Hepatic stellate cell (primary cell): ENCODE measurements around the gene DOCK8.
A peak's percentile ranks its signal among the peaks of the same experiment; 100 is the strongest.

Experiments
- DNase-seq: peaks from one replicate; pipeline ENCODE4 v3.0.0; 2011; ENCODE audit warnings: low spot score

DOCK8 gene

DNA sequence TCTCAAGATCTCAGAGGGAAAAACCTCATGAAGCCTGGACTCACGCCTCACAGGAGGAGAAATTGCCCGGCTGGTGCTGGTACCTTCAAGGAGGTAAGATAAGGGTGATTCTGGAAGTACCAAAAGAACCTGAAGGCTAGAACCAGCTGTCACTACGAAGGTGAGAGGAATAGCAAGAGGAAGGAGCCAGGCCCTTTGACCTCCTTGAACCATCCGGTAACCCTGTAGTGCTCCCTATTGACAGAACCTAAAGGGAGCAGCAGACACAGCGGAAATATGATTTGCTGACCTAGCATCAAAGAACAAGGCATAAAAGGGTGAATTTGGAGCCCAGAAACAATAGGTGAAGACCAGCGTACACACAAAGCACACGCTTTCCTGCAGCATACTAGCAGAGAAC, 92.2 kb downstream of the DOCK8 start:
- DNase-seq, result no peak

DNA sequence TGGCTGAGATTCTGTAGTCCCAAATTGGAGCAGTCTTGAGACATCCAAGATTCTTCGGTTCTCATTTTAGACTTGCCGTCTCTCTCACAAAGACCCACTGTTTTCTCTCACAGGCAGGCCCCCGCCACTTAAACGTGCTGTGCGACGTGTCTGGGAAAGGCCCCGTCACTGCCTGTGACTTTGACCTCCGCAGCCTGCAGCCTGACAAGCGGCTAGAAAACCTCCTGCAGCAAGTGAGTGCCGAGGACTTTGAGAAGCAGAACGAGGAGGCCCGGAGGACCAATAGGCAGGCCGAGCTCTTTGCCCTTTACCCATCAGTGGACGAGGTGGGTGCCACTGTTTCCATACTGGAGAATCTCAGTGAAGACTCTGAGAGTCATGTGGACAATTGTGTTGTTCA, 97.2 kb downstream of the DOCK8 start:
- DNase-seq, result no peak

DNA sequence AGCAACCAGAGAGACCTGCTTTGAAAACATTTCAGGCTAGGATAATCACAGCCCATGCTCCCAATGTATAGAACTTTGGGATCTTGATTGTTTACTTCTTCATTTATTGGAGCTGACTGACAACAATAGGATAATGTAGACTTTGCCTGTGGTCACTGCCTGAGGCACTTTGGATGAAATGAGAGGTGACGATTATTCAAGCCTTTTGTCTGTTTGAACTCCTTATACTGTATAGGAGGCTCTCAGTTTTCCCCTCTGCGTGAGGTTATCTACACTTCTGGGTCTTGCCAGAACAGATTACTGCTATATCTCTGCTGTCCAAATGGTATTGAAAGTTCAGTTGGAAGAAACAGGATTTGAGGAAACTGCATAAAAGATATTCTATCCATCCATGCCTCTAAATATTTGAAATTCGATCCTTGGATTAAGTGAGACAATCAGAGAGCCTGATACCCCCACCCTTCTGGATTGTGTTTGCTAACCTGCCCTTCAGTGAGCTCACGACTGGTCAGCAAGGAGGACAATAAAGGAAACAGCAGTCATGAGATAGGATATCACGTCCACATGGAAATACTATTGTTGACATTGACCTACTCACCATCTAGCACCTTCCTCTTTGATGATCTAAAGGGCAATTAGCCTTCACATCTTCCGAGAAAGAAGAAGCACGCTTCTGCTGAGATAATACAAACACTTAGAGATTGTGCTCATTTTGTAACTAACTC, 98.1 kb downstream of the DOCK8 start:
- DNase-seq, result no peak

DNA sequence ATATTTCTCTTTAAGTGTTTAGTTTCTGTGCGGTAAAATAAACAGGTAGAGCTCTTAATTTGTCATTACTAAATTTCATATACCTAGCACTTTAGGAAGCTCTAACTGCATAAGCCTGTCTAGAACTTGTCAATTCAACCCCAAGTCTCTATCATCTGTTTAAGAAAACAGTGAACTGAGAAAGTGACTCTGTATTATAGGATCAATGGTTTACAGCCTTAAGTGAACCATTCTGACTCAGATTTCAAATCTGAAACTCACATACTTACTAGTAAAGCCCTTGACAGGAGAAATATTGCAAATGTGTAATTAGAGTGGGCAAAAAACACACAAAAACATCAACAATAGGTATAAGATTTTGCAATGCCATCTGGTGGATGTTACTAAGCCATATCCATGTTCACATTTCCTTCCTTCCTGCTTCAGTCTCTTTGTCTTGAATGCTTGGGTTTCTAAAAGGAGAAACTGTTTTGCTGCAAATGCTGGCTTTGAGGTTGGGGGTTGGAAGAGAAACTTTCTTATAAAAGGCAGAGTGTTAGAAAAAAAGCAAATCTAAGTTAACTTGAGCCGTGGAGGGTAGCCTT, 101.8 kb downstream of the DOCK8 start:
- DNase-seq, result no peak

DNA sequence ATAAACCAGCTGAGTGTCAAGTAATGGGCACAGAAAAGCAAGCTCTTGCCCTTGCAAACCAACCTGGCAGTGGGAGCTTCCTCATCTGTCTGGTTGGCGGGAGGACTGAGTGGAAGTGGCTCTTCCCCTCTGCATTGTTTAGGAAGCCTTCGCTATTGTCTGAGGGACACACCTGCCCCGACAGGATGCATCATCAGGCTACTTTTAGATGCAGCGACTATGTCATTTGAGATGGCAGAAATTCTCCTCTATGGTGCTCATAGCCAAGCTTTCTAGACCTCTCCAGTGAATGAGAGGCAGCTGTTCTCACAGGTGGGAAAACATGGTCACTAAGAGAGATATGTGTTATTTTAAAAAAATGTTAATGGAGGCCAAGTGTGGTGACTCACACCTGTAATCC, 104.0 kb downstream of the DOCK8 start:
- no peak for DNase-seq

DNA sequence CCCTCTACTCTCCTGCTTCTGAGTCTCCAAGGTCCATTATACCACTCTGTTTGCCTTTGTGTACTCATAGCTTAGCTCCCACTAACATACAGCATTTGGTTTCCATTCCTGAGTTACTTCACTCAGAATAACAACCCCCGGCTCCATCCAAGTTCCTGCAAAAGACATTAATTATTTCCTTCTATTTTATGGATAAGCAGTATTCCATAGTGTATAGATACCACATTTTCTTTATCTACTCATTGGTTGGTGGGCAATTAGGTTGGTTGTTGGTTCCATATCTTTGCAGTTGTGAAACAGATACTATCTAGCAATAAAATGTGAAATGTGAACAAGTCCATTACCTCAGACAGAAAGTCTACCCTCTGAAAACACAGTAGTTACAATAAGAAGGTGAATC, 110.3 kb downstream of the DOCK8 start:
- DNase-seq, result no peak

DNA sequence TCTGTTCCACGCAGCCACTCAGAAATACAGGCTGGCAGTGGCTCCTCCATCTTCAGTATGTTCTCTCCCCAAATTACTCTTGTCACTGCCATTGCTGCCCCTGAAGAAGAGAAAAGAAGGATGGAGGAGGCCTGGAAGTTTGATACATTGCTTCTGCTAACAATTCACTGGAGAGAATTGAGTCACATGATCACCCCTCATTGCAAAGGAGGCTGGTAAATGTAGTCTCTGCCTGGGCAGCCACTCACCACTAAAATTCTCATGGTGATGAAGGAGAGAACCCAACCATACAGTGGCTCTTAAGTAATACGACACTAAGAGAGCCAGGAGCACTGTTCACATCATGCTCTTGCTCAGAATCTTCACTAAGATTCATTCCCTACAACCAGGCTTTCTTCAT, 112.0 kb downstream of the DOCK8 start:
- no peak for DNase-seq

DNA sequence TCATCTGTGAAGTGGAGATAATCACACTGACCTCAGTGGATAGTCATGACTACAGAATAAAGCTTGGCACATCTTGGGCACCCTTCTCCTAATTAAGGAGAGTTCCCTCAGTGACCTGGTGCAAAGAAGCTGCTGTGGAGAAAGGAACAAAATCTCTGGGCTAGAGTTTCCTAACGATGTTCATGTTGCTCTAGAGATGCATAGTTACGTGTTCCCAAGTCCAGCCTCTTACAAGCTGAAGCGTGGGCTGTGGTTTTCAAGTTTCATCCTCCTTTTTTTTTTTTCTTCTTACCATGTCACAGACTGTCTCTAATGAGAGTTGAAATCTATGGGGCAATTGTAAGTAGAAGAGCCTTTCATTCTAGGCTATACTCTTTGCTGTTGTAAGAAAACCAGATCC, 113.8 kb downstream of the DOCK8 start:
- DNase-seq, result no peak

DNA sequence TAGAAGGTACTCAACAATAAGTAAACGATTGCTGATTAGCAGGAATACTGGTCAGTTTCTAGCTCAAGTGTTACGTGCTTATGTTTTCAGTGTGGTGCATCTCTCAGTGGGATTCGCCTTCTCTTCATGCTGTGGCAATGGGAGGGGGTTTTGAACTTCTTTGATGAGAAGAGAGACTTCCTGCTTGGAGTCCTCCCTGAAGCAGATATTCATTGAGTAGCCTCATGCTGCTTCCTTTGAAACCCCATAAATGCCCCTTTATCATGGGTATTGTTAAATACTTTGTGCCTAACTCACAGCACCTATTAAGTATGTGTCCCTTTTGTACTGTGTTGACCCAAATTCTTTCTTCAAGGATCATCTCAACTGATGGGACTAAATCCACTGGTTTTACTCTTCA, 116.5 kb downstream of the DOCK8 start:
- no peak for DNase-seq

DNA sequence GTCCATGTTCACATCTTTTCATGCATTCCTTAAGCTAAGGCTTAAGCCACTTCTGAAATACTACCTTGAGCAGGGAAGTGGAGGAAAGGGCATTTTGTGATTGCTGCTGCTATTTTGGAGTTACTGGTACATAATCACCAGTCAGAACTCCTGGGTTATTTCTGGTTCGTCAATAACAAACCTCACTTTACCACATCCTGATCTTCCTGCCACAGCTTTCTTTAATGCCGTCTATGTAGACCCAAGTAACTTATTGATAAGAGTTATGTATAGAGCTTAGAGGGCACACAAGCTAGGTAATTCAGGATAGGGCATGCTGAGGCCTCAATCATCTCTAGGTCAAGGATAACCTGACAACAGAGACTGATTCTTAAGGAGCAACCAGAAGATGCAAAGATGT, 120.7 kb downstream of the DOCK8 start:
- no peak for DNase-seq

DNA sequence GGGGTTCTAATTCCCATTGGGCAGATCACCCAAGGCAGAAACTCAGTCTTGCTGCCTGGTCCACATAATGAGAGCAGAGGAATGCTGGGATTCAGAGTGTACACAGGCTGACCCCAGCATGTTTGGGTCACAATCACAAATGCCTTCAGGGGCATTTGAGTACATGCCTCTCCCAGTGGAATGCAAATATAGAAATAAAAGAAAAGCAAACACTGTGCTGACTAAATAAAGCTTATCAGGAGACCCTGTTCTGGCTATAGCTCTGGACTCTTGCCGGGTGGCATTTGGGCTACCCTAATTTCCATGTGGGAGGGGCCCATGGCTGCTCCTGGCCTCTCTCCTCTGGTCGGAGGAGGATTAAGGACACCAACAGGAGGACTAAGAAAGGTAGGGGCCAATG, 121.4 kb downstream of the DOCK8 start:
- no peak for DNase-seq

DNA sequence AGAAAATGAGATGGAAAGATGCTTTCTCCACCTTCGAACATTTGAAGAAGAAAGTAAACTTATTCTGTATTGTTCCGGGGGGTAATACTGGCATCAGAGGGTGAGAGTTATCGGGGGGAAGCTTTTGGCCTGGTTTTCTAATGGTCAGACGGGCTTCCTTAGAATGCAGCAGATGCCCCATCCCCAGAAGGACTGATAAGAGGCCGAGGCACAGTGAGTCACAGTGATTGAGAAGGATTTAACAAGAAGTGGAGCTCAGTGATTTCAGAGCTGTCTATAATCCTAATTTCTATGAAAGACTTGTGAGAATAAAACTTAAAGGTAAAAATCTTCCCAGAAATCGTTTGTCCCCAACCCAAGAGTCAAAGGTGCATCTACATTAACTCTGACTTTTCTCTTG, 123.9 kb downstream of the DOCK8 start:
- DNase-seq, result no peak

DNA sequence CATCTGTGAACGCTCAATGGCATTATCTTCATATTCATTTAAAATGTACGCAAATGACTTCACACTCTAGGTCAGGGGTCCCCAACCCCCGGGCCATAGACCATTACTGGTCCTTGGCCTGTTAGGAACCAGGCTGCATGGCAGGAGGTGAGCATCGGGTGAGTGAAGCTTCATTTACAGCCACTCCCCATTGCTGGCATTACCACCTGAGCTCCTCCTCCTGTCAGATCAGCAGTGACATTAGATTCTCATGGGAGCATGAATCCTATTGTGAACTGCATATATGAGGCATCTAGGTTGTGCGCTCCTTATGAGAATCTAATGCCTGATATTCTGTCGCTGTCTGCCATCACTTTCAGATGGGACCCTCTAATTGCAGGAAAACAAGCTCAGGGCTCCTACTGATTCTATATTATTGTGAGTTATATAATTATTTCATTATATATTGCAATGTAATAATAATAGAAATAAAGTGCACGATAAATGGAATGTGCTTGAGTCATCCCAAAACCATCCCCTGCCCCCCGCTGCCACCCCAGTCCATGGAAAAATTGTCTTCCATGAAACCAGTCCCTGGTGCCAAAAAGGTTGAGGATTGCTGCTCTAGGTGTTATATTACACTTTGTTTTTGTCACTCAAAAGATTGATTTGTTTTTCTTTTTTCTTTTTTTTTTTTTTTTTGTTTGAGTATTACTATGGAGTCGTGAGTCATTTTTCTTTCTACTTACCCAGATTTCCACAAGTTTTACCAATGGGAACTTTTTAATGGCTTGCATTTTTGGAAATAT, 127.2 kb downstream of the DOCK8 start:
- DNase-seq, result no peak

DNA sequence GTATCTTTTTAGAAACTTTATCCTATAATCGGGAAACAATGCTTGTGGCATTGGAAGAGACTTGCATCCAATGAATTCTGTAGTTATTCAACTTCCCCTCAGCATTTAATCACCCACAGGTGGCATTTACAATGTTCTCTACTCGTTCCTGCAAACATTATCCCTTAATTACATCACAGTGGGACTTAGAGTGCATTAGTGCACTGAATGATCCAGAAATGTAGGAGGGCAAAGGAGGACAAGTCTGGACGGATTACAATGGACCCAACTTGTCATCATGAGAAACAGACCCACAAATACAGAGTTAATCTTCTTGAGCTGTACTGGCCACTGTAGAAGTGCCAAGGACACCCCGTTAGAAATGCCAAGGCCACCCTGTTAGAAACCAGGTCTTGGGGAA, 129.1 kb downstream of the DOCK8 start:
- no peak for DNase-seq

DNA sequence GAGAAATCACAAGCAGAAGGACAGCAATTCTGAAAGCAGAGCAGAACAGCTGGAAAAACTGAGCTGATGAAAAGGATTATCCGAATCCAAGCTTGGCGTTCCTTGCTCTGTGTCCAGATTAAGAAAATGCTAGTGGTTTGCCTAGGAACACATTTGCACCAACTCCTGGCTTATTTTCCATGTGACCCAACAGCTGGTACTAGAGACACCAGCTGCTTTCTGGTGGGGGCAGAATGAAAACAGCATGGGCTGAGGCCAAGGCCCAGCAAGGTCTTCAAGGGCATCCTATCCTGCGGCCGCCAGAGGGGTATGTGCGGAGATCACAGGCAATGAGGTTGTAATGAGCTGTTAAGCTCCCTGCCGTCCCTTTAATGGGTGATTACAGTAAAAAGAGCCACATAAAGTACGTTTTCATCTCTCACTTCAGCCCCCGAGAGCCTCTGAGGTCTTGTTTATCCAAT, 131.5 kb downstream of the DOCK8 start:
- DNase-seq, result no peak

DNA sequence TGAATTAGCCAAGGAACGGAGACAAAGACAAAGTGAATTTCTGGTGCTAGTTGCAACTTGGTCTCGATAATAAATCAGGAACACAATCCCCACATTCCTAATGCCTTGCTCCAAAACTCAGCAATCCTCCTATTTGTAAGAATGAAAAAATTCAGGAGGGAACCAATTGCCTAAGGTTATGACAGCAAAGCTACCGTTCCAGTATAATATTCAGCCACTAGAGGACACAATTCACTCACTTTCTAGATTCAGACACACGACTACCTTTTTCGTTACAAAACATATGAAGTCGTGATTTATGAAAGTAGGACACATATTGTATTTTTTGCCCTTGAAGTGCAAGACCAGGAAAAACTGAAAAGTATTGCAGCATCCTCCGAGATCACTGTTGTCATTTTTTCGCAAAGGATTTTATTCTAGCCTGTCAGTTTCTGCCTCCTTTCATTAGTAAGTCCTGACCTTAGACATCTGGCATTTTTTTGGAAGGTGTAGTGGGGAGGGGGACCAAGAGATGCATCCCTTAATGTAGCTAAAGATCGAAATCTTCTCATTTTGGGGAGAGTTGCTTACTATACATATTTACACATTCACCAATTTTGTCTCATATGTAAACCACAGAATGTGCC, 133.1 kb downstream of the DOCK8 start:
- DNase-seq, result peak; percentile 4

DNA sequence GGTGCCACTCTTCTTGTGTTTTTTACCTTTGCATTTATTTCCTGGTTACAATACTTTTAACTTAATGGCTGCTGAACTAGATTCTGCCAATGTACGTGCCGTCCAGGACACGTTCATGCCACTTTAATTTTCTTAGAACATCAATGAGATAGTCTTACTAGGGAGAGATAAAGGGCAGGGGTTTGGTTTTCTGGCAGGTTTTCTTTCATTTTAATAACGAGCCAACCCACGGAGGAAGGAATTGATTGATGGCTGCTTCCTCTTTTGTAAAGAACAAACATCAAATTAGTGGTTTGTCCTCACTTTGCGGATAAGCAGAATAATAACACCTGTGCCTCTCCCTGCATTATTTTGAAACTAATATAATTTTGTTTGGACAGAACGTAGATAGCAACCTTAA, 135.7 kb downstream of the DOCK8 start:
- no peak for DNase-seq

DNA sequence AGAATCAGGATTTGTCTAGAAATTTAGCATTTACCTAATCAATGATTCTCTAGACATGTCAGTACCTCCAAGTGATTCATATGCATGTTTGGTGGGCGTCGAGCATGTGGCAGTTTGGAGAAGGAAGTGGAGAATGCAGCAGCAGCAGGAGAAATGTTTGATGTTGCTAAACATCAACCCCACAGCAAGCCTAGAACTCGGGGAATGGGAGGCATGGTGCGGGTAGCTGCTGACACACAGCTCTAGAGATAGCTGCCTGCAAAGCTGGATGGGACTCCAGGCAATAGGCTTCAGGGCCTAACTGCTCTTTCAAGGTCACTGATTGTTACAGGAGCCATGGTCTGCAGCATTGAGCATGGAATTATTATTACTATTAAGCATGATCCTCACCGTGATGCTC, 137.3 kb downstream of the DOCK8 start:
- no peak for DNase-seq

DNA sequence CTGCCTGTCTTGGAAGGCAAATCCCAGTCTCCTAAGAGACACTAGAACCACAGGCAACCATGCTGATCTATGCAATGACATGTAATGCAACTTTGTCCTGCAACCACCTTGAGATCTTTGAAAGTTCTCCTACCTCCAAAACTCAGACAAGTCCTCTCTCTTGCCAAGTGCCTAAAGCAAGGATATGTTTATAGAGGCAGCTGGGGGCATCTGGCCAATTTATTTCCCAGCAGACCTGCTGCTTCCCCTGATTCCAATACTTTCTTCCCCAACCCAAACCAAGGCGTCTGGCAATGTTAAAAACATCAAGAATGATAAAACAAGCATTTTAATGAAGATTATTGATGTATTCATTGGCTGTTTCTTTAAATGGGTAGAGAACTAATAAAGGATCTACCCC, 138.4 kb downstream of the DOCK8 start:
- no peak for DNase-seq

DNA sequence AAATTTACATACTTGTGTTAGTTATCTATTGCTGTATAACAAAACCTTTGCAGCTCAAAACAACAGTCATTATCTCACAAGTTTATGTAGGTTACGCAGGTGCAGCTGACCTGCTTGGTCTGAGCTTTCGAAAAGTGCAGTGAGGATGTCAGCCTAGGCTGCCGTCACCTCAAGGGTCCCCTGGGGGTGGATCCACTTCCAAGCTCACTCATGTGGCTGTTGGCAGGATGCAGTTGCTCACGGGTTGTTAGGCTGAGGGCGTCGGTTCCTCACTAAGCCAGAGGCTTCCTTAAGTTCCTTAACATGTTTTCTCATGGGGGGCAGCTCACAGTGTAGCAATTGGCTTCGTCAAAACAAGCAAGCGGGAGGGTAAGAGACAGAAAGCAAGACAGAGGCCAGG, 139.8 kb downstream of the DOCK8 start:
- no peak for DNase-seq

DNA sequence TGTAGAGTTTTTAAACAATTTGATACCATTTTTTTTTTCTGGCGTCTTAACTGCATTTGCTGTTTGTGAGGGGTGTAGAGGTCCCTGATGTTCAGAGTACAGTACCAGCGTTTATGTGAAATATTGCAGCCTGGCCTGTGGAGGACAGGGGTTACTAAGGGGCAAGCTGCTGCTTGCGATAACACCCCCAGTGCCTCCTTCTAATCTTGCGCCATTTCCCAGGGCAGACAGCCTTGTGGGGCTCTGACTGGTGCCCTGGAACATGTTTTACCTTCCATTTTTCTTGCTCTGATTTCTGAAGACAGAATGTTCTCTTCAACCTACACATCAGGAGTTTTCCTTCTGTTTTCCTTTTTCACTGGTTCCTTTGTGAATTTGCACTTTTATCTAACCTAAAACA, 142.9 kb downstream of the DOCK8 start:
- DNase-seq, result no peak

DNA sequence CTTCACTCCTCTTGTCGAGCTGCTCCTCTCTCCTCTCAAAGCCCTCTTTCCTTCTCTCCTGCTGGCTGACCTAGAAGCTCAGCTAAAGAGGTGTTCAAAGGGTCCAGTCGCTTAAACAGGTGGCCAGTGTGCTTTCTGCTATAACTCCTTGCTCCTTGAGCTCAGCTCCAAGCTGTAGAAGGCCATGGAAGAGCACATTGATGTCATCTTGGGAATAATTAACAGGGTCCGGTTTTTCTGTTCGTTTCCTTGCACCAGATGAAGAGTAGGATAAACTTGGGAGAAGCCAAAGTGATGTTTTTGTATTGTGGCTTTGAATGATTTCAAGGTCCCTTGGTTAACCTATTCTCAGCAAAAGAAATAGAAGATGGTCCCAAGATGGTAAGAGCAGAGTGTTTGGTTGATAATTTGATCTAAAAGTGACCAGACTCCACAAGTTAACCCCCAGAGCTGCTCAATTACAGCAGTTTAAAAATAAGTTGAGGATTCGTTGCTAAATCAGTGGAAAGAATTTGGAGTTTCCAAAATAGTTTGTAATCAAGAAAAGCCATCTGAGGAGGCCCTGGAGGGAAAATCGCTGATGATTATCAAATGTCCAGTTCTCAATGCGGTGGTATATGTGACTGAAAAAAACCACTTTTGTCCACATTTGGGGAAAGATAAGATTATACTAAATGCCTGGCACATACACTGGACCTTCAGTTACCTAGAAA, 148.1 kb downstream of the DOCK8 start:
- DNase-seq, result no peak
